ENCODE data around the gene APEH. TPM values are rescaled to one million over a fixed set of nuclear protein-coding genes. Genes with fewer than 3 reads are reported as not detected.

APEH gene
- total and polyA plus RNA-seq, 2 of the 13 experiments (the other 11 are each of a cell fraction or from before 2014, with no cell fraction given): 116 to 130 TPM

DNA sequence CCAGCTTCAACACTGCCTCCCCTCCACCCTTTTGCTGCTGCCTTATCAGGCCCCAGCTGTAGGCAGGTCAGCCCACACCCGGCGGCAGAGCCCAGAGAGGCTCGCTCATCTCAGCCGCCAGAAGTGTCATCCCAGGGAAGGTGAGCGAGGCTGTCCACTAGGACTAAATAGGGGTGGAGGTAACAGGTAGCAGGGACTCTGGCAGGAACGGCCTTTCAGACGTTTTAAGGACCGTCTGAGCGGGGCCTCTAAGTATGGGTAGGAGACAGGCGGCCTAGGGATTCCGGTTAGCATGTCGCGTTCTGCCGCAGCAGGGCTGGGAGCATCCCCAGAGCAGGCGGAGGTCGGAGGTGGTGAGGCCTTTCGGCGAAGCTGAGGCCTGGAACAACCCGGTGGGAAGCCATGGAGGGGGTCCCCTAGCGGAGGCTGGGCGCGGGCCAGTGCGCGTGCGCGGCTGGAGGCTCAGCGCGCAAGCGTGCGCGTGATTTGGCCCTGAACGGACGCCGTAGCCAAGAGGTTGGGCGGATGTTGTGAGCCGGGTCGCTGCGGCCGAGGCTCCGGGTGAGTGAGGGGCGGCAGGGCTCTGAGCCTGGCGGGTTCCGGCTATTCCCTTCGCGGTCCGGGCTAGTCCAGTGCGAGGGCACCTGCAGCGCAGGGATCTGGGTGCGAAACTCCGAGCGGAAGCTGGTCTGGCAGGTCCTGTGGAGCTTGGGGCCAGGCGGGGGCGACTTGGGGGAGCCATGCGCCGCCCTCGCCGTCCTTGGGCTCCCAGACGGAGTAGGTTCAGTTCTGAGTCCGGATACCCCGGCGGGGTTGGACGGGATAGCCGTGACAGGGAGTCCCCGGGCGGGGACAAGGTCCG is 15.1 kb downstream of the APEH start, which contains the start of the genes MST1 and RNF123 (continued):
- peak; percentile 71 for TF ChIP-seq PITX1 (CRISPR knock-in tag; IDR thresholded peaks at IDR 0.05)
- no peak for TF ChIP-seq ELF4 (CRISPR knock-in tag; IDR thresholded peaks at IDR 0.05; ENCODE audit: borderline replicate concordance)
- 0 out of 2 replicates have a peak, but pooled peaks have one; percentile 28 for TF ChIP-seq RFXANK (CRISPR knock-in tag; IDR thresholded peaks at IDR 0.05)
- TF ChIP-seq SAFB2 (CRISPR knock-in tag; IDR thresholded peaks at IDR 0.05; ENCODE audit: borderline replicate concordance, low read depth): peak; percentile 76
- peak; percentile 76; the same call in 1 of the 2 replicates for TF ChIP-seq ATF7-NPFF (CRISPR knock-in tag; IDR thresholded peaks at IDR 0.05; ENCODE audit: low read depth)
- TF ChIP-seq SIN3B (IDR thresholded peaks at IDR 0.05; ENCODE audit: low read length): peak; percentile 82
- TF ChIP-seq, protein P1, sequence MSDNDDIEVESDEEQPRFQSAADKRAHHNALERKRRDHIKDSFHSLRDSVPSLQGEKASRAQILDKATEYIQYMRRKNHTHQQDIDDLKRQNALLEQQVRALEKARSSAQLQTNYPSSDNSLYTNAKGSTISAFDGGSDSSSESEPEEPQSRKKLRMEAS (IDR thresholded peaks at IDR 0.05): peak; percentile 77
- peak; percentile 87; the same call in 1 of the 2 replicates for TF ChIP-seq FOXC1 (CRISPR knock-in tag; IDR thresholded peaks at IDR 0.05; ENCODE audit: borderline replicate concordance)
- peak; percentile 73 for TF ChIP-seq ZNF768 (CRISPR knock-in tag; IDR thresholded peaks at IDR 0.05)
- TF ChIP-seq CHD4 (IDR thresholded peaks at IDR 0.05; ENCODE audit: borderline replicate concordance, low read length): peak; percentile 76; the same call in 1 of the 2 replicates
- TF ChIP-seq ZNF841 (CRISPR knock-in tag; IDR thresholded peaks at IDR 0.05; ENCODE audit: borderline replicate concordance): no peak
- 0 out of 2 replicates have a peak, but pooled peaks have one; percentile 45 for TF ChIP-seq ZNF264 (CRISPR knock-in tag; IDR thresholded peaks at IDR 0.05)
- TF ChIP-seq, protein P2, sequence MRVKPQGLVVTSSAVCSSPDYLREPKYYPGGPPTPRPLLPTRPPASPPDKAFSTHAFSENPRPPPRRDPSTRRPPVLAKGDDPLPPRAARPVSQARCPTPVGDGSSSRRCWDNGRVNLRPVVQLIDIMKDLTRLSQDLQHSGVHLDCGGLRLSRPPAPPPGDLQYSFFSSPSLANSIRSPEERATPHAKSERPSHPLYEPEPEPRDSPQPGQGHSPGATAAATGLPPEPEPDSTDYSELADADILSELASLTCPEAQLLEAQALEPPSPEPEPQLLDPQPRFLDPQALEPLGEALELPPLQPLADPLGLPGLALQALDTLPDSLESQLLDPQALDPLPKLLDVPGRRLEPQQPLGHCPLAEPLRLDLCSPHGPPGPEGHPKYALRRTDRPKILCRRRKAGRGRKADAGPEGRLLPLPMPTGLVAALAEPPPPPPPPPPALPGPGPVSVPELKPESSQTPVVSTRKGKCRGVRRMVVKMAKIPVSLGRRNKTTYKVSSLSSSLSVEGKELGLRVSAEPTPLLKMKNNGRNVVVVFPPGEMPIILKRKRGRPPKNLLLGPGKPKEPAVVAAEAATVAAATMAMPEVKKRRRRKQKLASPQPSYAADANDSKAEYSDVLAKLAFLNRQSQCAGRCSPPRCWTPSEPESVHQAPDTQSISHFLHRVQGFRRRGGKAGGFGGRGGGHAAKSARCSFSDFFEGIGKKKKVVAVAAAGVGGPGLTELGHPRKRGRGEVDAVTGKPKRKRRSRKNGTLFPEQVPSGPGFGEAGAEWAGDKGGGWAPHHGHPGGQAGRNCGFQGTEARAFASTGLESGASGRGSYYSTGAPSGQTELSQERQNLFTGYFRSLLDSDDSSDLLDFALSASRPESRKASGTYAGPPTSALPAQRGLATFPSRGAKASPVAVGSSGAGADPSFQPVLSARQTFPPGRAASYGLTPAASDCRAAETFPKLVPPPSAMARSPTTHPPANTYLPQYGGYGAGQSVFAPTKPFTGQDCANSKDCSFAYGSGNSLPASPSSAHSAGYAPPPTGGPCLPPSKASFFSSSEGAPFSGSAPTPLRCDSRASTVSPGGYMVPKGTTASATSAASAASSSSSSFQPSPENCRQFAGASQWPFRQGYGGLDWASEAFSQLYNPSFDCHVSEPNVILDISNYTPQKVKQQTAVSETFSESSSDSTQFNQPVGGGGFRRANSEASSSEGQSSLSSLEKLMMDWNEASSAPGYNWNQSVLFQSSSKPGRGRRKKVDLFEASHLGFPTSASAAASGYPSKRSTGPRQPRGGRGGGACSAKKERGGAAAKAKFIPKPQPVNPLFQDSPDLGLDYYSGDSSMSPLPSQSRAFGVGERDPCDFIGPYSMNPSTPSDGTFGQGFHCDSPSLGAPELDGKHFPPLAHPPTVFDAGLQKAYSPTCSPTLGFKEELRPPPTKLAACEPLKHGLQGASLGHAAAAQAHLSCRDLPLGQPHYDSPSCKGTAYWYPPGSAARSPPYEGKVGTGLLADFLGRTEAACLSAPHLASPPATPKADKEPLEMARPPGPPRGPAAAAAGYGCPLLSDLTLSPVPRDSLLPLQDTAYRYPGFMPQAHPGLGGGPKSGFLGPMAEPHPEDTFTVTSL (CRISPR knock-in tag; IDR thresholded peaks at IDR 0.05; ENCODE audit: borderline replicate concordance): peak; percentile 19; the same call in 1 of the 2 replicates
- TF ChIP-seq YY1 (IDR thresholded peaks at IDR 0.05; ENCODE audit: insufficient read depth, insufficient replicate concordance, low read depth, low read length): peak; percentile 83
- TF ChIP-seq ZNF652 (CRISPR knock-in tag; IDR thresholded peaks at IDR 0.05; ENCODE audit: borderline replicate concordance, low read depth): no peak
- TF ChIP-seq ZFX (CRISPR knock-in tag; IDR thresholded peaks at IDR 0.05; ENCODE audit: low read depth): peak; percentile 87
- TF ChIP-seq NR2C2 (CRISPR knock-in tag; IDR thresholded peaks at IDR 0.05; ENCODE audit: borderline replicate concordance): peak; percentile 86
- TF ChIP-seq, protein P3, sequence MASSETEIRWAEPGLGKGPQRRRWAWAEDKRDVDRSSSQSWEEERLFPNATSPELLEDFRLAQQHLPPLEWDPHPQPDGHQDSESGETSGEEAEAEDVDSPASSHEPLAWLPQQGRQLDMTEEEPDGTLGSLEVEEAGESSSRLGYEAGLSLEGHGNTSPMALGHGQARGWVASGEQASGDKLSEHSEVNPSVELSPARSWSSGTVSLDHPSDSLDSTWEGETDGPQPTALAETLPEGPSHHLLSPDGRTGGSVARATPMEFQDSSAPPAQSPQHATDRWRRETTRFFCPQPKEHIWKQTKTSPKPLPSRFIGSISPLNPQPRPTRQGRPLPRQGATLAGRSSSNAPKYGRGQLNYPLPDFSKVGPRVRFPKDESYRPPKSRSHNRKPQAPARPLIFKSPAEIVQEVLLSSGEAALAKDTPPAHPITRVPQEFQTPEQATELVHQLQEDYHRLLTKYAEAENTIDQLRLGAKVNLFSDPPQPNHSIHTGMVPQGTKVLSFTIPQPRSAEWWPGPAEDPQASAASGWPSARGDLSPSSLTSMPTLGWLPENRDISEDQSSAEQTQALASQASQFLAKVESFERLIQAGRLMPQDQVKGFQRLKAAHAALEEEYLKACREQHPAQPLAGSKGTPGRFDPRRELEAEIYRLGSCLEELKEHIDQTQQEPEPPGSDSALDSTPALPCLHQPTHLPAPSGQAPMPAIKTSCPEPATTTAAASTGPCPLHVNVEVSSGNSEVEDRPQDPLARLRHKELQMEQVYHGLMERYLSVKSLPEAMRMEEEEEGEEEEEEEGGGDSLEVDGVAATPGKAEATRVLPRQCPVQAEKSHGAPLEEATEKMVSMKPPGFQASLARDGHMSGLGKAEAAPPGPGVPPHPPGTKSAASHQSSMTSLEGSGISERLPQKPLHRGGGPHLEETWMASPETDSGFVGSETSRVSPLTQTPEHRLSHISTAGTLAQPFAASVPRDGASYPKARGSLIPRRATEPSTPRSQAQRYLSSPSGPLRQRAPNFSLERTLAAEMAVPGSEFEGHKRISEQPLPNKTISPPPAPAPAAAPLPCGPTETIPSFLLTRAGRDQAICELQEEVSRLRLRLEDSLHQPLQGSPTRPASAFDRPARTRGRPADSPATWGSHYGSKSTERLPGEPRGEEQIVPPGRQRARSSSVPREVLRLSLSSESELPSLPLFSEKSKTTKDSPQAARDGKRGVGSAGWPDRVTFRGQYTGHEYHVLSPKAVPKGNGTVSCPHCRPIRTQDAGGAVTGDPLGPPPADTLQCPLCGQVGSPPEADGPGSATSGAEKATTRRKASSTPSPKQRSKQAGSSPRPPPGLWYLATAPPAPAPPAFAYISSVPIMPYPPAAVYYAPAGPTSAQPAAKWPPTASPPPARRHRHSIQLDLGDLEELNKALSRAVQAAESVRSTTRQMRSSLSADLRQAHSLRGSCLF (CRISPR knock-in tag; IDR thresholded peaks at IDR 0.05; ENCODE audit: borderline replicate concordance): 0 out of 2 replicates have a peak, but pooled peaks have one; percentile 50
